Hepatocyte (in vitro differentiated cells): ENCODE data around the gene KLC3.

ENCODE experiments used
- CTCF ChIP-seq: fragments of 200-600 bp; sonication (generic); IDR thresholded peaks from 2 replicates; pipeline ENCODE4 v1.5.1; 2016; ENCODE audit warnings: antibody characterized with exemption, mild to moderate bottlenecking; ENCODE audit not compliant: poor library complexity
- EZH2 ChIP-seq: fragments of 200-600 bp; sonication (generic); IDR thresholded peaks from 2 replicates; pipeline ENCODE4 v1.6.1; 2016; ENCODE audit warnings: antibody characterized with exemption, mild to moderate bottlenecking, borderline replicate concordance

- TF ChIP-seq EZH2, result no peak
- no peak for TF ChIP-seq CTCF
Observed at GRCh38 chr19:45305421-45305820, 35.1 kb upstream of the KLC3 start.
